Astrocyte of the spinal cord (primary cell): Measurements from ENCODE around the gene ELF2.
A peak's percentile ranks its signal among the peaks of the same experiment; 100 is the strongest.
"Not testable (repeated sequence)": the region's sequence is repeated elsewhere in the genome, so short reads cannot be mapped to it uniquely, and the experiment has no call there.

Experiments
- DNase-seq: peaks from one replicate; pipeline ENCODE4 v3.0.0; 2011; ENCODE audit warnings: low read depth, low spot score
- H3K4me3 ChIP-seq: 2 replicates; pipeline ENCODE4 v1.5.1; 2011; ENCODE audit warnings: low read depth, mild to moderate bottlenecking, low read length, moderate library complexity
- CTCF ChIP-seq: IDR thresholded peaks from 2 replicates; pipeline ENCODE4 v1.5.1; 2012; ENCODE audit warnings: low read depth, mild to moderate bottlenecking, low read length, inconsistent platforms
- in situ Hi-C: cut with HindIII; loops from 2 replicates; pipeline ENCODE4 v1.10.0; 2017; ENCODE audit warnings: low sequenced_read_pairs

ELF2 gene

GRCh38 chr4:139171876-139172691 is 4.9 kb downstream of the ELF2 start:
- DNase-seq = peak; percentile 39
- in situ Hi-C loops = no loop called here
- TF ChIP-seq CTCF = no peak
- H3K4me3 ChIP-seq = no peak overlapping the region

GRCh38 chr4:139170932-139171331 is 6.1 kb downstream of the ELF2 start:
- H3K4me3 ChIP-seq = no peak overlapping the region
- no peak for TF ChIP-seq CTCF
- in situ Hi-C loops = no loop called here
- no peak for DNase-seq

GRCh38 chr4:139167774-139168444 is 9.1 kb downstream of the ELF2 start:
- in situ Hi-C loops = no loop called here
- no peak overlapping the region for H3K4me3 ChIP-seq
- TF ChIP-seq CTCF = peak; percentile 41
- peak; percentile 30 for DNase-seq

GRCh38 chr4:139164731-139165130 is 12.3 kb downstream of the ELF2 start:
- no peak for TF ChIP-seq CTCF

GRCh38 chr4:139163806-139164206 is 13.2 kb downstream of the ELF2 start:
- TF ChIP-seq CTCF = no peak
- DNase-seq = no peak
- H3K4me3 ChIP-seq = no peak overlapping the region
- in situ Hi-C loops = no loop called here

More at GRCh38 chr4:139164731-139165130, 12.3 kb downstream of the ELF2 start:
- no peak for DNase-seq
- in situ Hi-C loops = no loop called here
- H3K4me3 ChIP-seq = no peak overlapping the region

- H3K4me3 ChIP-seq, DNase-seq, in situ Hi-C loops: not testable (repeated sequence)
Measured at GRCh38 chr4:139157977-139158376, 19.0 kb downstream of the ELF2 start.

- no peak for TF ChIP-seq CTCF
- in situ Hi-C loops = no loop called here
- no peak for DNase-seq
- H3K4me3 ChIP-seq = no peak overlapping the region
Measured at GRCh38 chr4:139154952-139155557, 22.0 kb downstream of the ELF2 start.
